ENCODE measurements around the gene PPP1R9B.

PPP1R9B gene

DNA sequence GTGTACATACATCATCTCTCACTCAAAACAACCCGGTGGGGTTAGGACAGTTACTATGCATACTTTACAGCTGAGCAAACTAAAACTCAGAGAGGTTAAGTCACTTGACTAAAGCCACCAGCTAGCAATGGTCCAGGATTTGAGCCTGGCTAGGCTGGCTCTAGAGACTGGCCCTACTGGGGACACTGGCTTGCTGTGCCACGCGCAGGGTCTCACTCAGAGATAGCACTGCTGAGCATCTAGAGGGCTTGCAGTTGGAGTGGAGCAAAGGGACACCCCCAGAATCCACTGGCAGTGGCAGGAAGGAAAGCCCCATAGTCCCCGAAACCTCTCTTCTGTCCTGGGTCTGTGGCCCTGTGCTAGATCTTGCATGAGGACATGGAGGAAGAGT lies 31.7 kb downstream of the PPP1R9B start:
- no peak overlapping the region for H3K4me3 ChIP-seq (ENCODE audit: low read depth, low read length)
- no peak for DNase-seq (ENCODE audit: low read depth)
- TF ChIP-seq, protein P1, sequence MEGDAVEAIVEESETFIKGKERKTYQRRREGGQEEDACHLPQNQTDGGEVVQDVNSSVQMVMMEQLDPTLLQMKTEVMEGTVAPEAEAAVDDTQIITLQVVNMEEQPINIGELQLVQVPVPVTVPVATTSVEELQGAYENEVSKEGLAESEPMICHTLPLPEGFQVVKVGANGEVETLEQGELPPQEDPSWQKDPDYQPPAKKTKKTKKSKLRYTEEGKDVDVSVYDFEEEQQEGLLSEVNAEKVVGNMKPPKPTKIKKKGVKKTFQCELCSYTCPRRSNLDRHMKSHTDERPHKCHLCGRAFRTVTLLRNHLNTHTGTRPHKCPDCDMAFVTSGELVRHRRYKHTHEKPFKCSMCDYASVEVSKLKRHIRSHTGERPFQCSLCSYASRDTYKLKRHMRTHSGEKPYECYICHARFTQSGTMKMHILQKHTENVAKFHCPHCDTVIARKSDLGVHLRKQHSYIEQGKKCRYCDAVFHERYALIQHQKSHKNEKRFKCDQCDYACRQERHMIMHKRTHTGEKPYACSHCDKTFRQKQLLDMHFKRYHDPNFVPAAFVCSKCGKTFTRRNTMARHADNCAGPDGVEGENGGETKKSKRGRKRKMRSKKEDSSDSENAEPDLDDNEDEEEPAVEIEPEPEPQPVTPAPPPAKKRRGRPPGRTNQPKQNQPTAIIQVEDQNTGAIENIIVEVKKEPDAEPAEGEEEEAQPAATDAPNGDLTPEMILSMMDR (conservative IDR thresholded peaks at IDR 0.05; ENCODE audit: low read depth, low read length) = no peak

DNA sequence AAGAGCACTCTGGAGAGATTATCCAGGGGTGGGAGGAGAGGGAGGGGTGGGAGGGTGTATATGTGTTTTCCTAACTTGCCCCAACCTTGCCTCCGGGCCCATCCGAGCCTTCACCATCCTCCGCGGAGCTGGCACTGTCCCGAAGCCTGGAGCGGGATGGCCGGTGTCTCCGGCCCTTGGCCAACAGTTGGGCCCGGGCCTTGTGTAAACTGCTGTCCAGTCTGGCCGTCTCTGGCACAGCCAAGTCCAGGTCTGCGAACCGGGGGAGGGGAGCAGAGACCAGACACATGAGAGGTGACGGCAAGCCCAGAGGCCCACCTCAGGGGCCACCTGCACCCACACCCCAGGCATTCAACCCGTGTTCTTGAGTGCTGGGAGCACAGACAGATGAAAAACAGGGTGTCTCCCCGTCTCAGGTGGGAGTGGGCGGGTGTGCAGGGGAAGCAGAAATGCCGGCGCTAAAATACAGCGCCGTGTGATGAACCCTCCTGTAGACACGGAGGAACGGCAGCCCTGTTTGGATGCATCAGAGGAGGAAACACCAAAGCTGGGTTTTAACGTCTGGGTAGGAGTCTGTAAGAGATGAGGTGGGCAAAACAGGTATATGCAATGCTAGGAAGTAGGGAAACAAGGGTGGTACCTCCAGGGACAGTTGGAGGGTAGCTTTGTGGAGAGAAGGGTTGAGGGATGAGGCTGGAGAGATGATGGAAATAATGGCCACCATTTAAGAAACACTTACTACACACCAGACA lies 32.2 kb downstream of the PPP1R9B start:
- DNase-seq (ENCODE audit: low read depth) = no peak
- TF ChIP-seq, protein P1 (conservative IDR thresholded peaks at IDR 0.05; ENCODE audit: low read depth, low read length) = no peak
- no peak overlapping the region for H3K4me3 ChIP-seq (ENCODE audit: low read depth, low read length)

DNA sequence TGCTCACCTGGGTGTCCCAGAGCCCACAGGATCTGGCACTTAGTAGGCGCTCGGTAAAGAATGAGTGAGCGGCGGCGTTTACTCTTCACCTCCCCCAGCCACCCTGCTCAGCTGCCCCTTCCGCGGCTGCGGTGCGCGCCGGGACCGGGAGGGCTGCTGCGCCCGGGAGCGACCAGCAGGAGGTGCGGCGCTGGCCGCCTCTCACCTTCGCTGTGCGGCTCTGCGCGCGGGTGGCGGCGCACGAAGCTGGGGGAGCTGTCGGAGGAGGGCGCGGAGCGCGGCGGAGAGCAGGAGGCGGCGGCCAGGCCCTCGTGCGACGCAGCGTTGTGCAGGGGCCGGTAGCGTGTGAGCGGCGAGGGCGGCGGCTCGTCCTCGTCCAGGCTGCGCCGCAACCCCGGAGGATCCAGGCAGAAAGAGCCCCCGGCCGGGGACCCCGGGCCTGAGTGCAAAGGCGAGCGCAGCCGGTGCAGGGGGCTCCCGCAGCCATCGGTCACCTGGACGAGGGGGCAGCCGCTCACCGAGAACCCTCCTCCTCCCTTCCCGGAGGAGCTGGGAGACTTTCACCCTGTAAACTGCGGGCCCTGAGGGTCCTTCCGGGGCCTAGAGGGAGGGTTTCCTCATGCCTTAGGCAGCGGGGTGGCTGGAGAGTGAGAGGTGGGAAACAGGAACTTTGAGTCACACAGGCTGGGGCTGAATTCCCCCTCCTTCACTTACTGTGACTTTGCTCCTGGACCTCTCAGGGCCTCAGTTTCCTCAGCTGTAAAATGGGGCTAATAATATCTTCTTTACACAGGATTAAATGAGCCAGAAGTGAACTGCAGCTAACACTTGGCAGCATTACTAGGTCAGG lies 33.0 kb downstream of the PPP1R9B start:
- peak; percentile 56 for DNase-seq (ENCODE audit: low read depth)
- no peak overlapping the region for H3K4me3 ChIP-seq (ENCODE audit: low read depth, low read length)
- TF ChIP-seq, protein P1 (conservative IDR thresholded peaks at IDR 0.05; ENCODE audit: low read depth, low read length) = peak; percentile 43

DNA sequence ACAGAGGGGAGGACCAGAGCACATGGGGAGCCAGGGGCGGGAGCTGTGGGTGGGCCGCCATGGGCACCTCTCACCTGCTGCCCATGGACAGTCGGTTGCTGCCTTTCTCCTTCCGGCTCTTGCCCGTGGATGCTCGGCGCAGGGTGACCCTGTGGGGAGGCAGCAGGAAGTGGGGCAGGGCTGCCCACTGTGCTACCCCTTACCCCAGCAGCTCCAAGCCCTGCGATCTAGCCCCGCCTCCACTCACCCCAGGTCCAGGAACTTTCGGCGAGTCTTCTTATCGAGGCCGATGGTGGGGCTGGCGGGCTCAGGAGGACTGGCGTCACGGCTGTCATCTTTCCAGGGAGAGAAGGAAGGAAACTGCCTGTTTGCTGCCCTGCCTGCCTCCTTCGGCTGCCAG lies 34.7 kb downstream of the PPP1R9B start:
- DNase-seq (ENCODE audit: low read depth) = no peak
- TF ChIP-seq, protein P1 (conservative IDR thresholded peaks at IDR 0.05; ENCODE audit: low read depth, low read length) = no peak
- no peak overlapping the region for H3K4me3 ChIP-seq (ENCODE audit: low read depth, low read length)

DNA sequence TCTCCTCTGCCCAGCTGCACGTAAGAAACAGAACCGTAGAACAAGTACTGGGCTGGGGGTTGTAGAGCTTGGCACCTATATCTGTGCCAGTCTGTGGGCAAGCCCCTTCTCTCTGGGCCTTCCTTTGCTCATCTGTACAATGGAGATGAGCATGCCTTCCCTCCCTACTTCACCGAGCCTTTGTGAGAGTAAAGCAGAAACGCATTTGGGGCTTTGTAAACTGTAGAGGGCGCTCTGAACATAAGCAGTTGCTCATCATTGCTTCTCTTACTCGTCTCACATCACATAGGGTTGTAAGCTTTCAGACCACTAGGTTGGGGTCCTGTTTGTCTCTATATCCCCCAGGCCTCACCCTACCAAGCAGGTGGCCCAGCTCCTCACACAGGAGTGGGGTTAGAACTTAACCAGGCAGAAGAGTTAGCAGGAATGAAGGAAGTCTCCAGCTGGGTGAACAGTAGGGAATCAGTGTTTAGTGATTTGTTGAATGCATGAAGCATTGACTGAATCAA lies 35.6 kb downstream of the PPP1R9B start:
- H3K4me3 ChIP-seq (ENCODE audit: low read depth, low read length) = no peak overlapping the region
- DNase-seq (ENCODE audit: low read depth) = peak; percentile 87
- TF ChIP-seq, protein P1 (conservative IDR thresholded peaks at IDR 0.05; ENCODE audit: low read depth, low read length) = peak; percentile 81

DNA sequence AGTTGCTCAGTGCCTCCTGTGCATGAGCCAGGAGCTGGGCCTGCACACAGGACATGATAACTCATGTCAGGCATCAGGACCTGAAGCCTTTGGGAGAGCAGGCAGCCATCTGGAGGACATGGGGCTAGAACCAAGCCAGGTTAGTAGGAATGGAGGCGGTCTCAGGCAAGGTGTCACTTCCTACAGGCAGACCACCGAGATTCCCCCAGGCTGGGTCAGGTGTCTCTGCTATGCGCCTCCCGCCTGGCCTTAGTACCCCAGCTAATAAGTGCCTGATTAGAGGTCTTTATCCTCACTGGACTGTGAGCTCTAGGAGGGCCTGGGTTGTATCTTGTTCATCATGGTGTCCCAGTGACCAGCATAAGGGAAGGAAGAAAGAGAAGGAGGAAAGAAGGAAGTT lies 36.1 kb downstream of the PPP1R9B start:
- DNase-seq (ENCODE audit: low read depth) = no peak
- H3K4me3 ChIP-seq (ENCODE audit: low read depth, low read length) = no peak overlapping the region
- TF ChIP-seq, protein P1 (conservative IDR thresholded peaks at IDR 0.05; ENCODE audit: low read depth, low read length) = no peak
